Glutamatergic neuron (in vitro differentiated cells): ENCODE data around the gene INTS12. TPM values are rescaled to one million over a fixed set of nuclear protein-coding genes. Genes with fewer than 3 reads are reported as not detected.

Source experiments
- DNase-seq: peaks from one replicate; pipeline ENCODE4 v3.0.0; 2022
- H3K27ac Mint-ChIP-seq: one replicate; pipeline ENCODE4 v1.8.0; 2020; ENCODE audit warnings: mild to moderate bottlenecking, mixed read lengths, inconsistent platforms; ENCODE audit not compliant: unreplicated experiment
- H3K27me3 Mint-ChIP-seq: one replicate; pipeline ENCODE4 v1.8.0; 2020; ENCODE audit warnings: mild to moderate bottlenecking, moderate library complexity, mixed read lengths, inconsistent platforms; ENCODE audit not compliant: unreplicated experiment
- H3K36me3 Mint-ChIP-seq: one replicate; pipeline ENCODE4 v1.8.0; 2020; ENCODE audit warnings: mild to moderate bottlenecking, mixed read lengths, inconsistent platforms; ENCODE audit not compliant: unreplicated experiment
- H3K4me1 Mint-ChIP-seq: one replicate; pipeline ENCODE4 v1.8.0; 2020; ENCODE audit warnings: mild to moderate bottlenecking, low read depth, mixed read lengths, inconsistent platforms; ENCODE audit not compliant: unreplicated experiment
- H3K4me3 Mint-ChIP-seq: one replicate; pipeline ENCODE4 v1.8.0; 2020; ENCODE audit warnings: mild to moderate bottlenecking, mixed read lengths, inconsistent platforms; ENCODE audit not compliant: unreplicated experiment
- H3K9me3 Mint-ChIP-seq: one replicate; pipeline ENCODE4 v1.8.0; 2020; ENCODE audit warnings: mild to moderate bottlenecking, moderate library complexity, mixed read lengths, inconsistent platforms; ENCODE audit not compliant: unreplicated experiment
- total RNA-seq: library from RNA; stranded (reverse); fragmentation: NEBNext Ultra II Directional; extraction: Animal tissue kit (Norgen Biotek cat#: 25700); gene quantifications from one replicate; pipeline ENCODE4 v1.2.1, GENCODE V29; 2021; ENCODE audit not compliant: unreplicated experiment
- TF ChIP-seq, protein P1 (sequence below): fragments of 200-600 bp; sonication (generic); IDR thresholded peaks from one replicate; pipeline ENCODE4 v1.5.0; 2021; ENCODE audit not compliant: partially characterized antibody, unreplicated experiment

INTS12 gene
- total RNA-seq, 1 donor from 2014 or later = 23.5 TPM

DNA sequence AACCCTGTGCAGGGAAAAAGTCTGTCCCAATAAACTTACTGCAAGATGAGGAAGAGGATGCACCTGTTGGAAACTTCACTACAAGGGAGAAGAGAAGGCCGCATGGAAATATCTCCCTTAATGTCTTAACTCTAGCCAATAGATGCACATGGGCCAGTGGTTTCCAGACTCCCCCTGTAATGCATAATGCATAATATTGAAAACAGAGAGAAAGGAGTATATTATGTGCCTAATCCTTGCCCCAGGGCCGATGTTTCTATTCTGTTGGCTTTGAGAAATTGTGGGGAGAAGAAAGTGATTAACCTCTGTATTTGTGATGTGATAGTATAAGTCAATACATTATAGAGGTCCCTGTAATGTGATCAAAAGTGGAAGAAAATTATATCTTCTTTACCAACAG is 37.2 kb downstream of the INTS12 start:
- H3K27ac Mint-ChIP-seq = no peak overlapping the region
- DNase-seq = no peak
- no peaks in the 10 kb centered on the region for H3K27me3 Mint-ChIP-seq
- no peak overlapping the region for H3K4me3 Mint-ChIP-seq
- no peaks in the 10 kb centered on the region for H3K9me3 Mint-ChIP-seq
- H3K4me1 Mint-ChIP-seq = no peaks in the 10 kb centered on the region
- no peaks in the 10 kb centered on the region for H3K36me3 Mint-ChIP-seq
- TF ChIP-seq, protein P1, sequence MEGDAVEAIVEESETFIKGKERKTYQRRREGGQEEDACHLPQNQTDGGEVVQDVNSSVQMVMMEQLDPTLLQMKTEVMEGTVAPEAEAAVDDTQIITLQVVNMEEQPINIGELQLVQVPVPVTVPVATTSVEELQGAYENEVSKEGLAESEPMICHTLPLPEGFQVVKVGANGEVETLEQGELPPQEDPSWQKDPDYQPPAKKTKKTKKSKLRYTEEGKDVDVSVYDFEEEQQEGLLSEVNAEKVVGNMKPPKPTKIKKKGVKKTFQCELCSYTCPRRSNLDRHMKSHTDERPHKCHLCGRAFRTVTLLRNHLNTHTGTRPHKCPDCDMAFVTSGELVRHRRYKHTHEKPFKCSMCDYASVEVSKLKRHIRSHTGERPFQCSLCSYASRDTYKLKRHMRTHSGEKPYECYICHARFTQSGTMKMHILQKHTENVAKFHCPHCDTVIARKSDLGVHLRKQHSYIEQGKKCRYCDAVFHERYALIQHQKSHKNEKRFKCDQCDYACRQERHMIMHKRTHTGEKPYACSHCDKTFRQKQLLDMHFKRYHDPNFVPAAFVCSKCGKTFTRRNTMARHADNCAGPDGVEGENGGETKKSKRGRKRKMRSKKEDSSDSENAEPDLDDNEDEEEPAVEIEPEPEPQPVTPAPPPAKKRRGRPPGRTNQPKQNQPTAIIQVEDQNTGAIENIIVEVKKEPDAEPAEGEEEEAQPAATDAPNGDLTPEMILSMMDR = no peak

DNA sequence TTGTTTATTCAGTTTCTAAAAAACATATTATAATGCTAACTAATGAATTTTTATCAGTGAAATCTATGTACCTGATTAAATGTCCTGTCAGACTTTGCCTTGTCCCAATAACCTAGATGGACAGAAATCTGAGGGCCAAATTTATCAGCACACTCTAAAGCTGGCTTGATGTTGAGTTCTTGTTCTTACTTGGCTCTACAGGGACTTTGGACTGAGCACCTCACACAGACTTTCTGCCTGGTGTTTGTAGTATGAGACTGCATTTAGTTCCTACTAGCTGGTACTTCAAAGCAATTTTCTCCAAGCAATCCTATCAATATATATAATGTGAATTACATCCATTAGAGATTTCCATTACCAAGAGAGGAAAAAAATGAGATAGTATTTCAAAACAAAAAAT is 37.8 kb downstream of the INTS12 start:
- Mint-ChIP-seq H3K36me3 (no peaks in the 10 kb centered on the region), H3K4me3 (no peak overlapping the region), H3K27me3 (no peaks in the 10 kb centered on the region), H3K27ac (no peak overlapping the region), H3K9me3 (no peaks in the 10 kb centered on the region), H3K4me1 (no peaks in the 10 kb centered on the region)
- TF ChIP-seq, protein P1 = no peak
- no peak for DNase-seq

DNA sequence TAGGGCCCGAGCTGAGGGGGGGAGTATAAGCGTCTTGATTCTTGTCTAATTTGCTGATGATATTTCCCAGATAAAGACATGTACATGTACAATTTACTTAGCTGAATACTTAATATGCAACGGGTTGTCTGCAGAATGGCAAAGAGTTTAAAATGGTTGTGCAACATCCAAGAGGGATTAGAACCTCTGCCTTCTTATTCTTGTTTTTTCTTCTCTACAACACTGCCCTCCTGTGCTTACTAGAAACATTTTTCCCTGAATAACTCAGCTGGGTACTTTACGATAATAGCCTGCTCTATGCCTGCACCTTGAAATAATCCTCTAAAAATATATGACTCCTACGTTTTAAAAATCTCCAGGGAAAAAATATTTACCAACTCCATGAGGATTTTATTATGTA is 41.8 kb downstream of the INTS12 start:
- Mint-ChIP-seq H3K4me1 (no peaks in the 10 kb centered on the region), H3K27ac (no peak overlapping the region), H3K9me3 (no peaks in the 10 kb centered on the region), H3K36me3 (no peaks in the 10 kb centered on the region), H3K4me3 (no peak overlapping the region), H3K27me3 (no peaks in the 10 kb centered on the region)
- no peak for DNase-seq
- TF ChIP-seq, protein P1 = no peak

DNA sequence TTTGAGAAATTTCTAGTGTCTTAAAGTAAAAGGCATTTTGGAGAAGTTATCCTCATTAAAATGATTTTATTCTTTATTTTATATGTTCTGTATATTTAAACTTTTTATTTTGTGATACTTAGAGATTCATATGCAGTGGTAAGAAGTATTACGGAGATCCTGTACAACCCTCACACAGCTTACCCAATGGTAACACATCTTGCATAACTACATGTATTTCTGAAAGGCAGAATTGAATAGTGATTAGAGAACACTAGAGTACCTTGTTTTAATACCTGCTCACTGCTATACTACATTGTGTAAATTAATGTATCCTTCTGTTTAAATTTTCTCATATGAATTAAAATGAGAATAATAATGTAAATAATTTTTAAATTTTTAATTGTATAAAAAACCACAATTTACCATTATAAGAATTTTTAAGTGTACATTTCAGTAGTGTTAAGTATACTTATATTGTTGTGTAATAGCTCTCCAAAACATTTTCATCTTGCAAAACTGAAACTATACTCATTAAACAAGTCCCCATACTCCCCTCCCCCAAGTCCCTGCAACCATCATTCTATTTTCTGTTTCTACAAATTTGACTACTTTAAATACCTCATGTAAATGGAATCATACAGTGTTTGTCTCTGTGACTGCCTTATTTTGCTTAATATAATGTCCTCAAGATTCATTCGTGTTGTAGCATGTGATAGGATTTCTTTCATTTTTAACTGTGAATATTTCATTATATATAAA is 45.4 kb downstream of the INTS12 start:
- no peak overlapping the region for H3K4me3 Mint-ChIP-seq
- H3K4me1 Mint-ChIP-seq = no peaks in the 10 kb centered on the region
- H3K36me3 Mint-ChIP-seq = no peaks in the 10 kb centered on the region

DNA sequence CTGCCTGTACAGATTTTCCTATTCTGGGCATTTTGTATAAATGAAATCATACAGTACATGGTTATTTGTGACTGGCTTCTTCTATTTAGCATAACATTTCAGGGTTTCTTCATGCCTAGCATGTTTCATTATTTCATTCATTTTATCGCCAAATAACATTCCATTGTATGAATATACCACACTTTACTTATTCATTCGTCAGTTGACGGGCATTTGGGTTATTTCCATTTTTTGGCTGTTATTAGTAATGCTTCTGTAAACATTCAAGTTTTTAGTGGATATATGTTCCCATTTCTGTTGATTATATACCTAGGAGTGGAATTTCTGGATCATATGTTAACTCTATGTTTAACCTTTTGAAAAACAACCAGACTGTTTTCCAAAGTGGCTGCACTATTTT is 47.5 kb downstream of the INTS12 start:
- no peaks in the 10 kb centered on the region for H3K4me1 Mint-ChIP-seq
- no peak overlapping the region for H3K27ac Mint-ChIP-seq
- H3K9me3 Mint-ChIP-seq = no peaks in the 10 kb centered on the region
- no peaks in the 10 kb centered on the region for H3K36me3 Mint-ChIP-seq
- no peaks in the 10 kb centered on the region for H3K27me3 Mint-ChIP-seq
- TF ChIP-seq, protein P1 = no peak
- H3K4me3 Mint-ChIP-seq = no peak overlapping the region
- no peak for DNase-seq

More for the DNA sequence above, 45.4 kb downstream of the INTS12 start:
- Mint-ChIP-seq H3K27ac (no peak overlapping the region), H3K9me3 (no peaks in the 10 kb centered on the region), H3K27me3 (no peaks in the 10 kb centered on the region)
- no peak for DNase-seq
- TF ChIP-seq, protein P1 = no peak
